MM.1S (cell line): Measurements from ENCODE around the gene FOXP1.

Experiments
- DNase-seq: peaks from one replicate; pipeline ENCODE4 v3.0.0-alpha.2; 2015
- H2AFZ ChIP-seq: fragments of 300-600 bp; sonication (generic); 2 replicates; pipeline ENCODE4 v1.6.0; 2016; ENCODE audit warnings: antibody characterized with exemption, low read length
- H3F3A ChIP-seq: fragments of 300-600 bp; sonication (generic); 2 replicates; pipeline ENCODE4 v1.6.1; 2016; ENCODE audit warnings: mild to moderate bottlenecking, antibody characterized with exemption, low read length, moderate library complexity, mixed read lengths; ENCODE audit not compliant: insufficient read depth
- H3K27ac ChIP-seq: fragments of 300-600 bp; sonication (generic); 2 replicates; pipeline ENCODE4 v1.5.1; 2016; ENCODE audit warnings: mild to moderate bottlenecking, low read length
- H3K27me3 ChIP-seq: fragments of 300-600 bp; sonication (generic); replicated peaks from 2 replicates; pipeline ENCODE4 v1.6.0; 2016; ENCODE audit warnings: low read length; ENCODE audit not compliant: insufficient read depth
- H3K36me3 ChIP-seq: fragments of 300-600 bp; sonication (generic); replicated peaks from 2 replicates; pipeline ENCODE4 v1.6.1; 2016; ENCODE audit warnings: mild to moderate bottlenecking, low read length, mixed read lengths; ENCODE audit not compliant: insufficient read depth
- H3K4me1 ChIP-seq: fragments of 300-600 bp; sonication (generic); 2 replicates; pipeline ENCODE4 v1.6.1; 2016; ENCODE audit warnings: low read length, mixed read lengths
- H3K4me2 ChIP-seq: fragments of 300-600 bp; sonication (generic); 2 replicates; pipeline ENCODE4 v1.6.0; 2016; ENCODE audit warnings: low read depth, low read length
- H3K4me3 ChIP-seq: fragments of 300-600 bp; sonication (generic); 2 replicates; pipeline ENCODE4 v1.5.1; 2016; ENCODE audit warnings: low read length, mixed read lengths
- H3K79me2 ChIP-seq: fragments of 300-600 bp; sonication (generic); 2 replicates; pipeline ENCODE4 v1.6.1; 2016; ENCODE audit warnings: mixed run types, low read length, mixed read lengths
- H3K9ac ChIP-seq: fragments of 300-600 bp; sonication (generic); 2 replicates; pipeline ENCODE4 v1.6.1; 2016; ENCODE audit warnings: low read length, mixed read lengths
- H3K9me2 ChIP-seq: fragments of 300-600 bp; sonication (generic); replicated peaks from 2 replicates; pipeline ENCODE4 v1.6.1; 2016; ENCODE audit warnings: mild to moderate bottlenecking, low read length, mixed read lengths; ENCODE audit not compliant: insufficient read depth
- H3K9me3 ChIP-seq: fragments of 300-600 bp; sonication (generic); replicated peaks from 2 replicates; pipeline ENCODE4 v1.6.1; 2016; ENCODE audit warnings: mild to moderate bottlenecking, low read length, mixed read lengths; ENCODE audit not compliant: insufficient read depth
- H4K20me1 ChIP-seq: fragments of 300-600 bp; sonication (generic); 2 replicates; pipeline ENCODE4 v1.6.1; 2016; ENCODE audit warnings: mild to moderate bottlenecking, low read length, moderate library complexity, mixed read lengths; ENCODE audit not compliant: insufficient read depth
- EZH2 ChIP-seq: fragments of 300-600 bp; sonication (generic); optimal IDR thresholded peaks from 2 replicates; pipeline ENCODE3; 2017; ENCODE audit warnings: low read depth, mild to moderate bottlenecking, antibody characterized with exemption, low read length, mixed read lengths
- EZH2phosphoT487 ChIP-seq: fragments of 300-600 bp; sonication (generic); IDR thresholded peaks from 2 replicates; pipeline ENCODE4 v1.6.1; 2018; ENCODE audit warnings: antibody characterized with exemption, low read length
- TF ChIP-seq, protein P1 (sequence below): fragments of 300-600 bp; sonication (generic); IDR thresholded peaks from 2 replicates; pipeline ENCODE4 v1.5.1; 2016; ENCODE audit warnings: antibody characterized with exemption, low read length, mixed read lengths

FOXP1 gene

DNA sequence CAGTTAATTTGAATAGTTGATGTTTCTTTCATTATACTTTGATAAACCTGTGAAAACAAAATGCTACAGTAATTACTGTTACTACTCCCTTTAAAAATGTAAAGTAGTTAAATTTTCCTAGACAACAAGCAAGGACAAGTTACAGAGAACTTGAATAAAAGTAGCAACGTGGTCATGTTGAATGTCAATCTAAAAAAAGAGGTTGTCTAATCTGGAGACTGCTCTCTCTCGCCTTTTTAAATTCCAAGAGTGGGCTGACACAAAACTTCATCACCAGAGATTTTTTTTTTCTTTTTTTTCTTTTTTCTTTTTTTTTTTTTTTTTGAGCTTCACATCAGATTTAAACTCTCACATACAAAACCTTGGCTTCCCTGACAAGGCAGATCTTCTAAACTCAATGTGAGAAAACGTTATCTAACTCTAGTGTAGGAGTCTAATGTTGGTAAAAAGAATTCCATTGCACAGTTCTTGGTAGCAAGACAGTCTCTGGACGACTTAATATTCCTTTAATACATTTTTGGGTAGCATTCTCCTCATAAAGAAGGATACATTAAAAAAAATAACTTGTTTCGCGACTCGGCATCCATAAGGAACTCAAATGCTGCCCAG is 4.1 kb downstream of the FOXP1 start:
- no peaks in the 10 kb centered on the region for H3K36me3 ChIP-seq
- no peaks in the 10 kb centered on the region for H3K79me2 ChIP-seq
- H3K4me1 ChIP-seq = peaks cover 3% of the 10 kb centered on the region; the same call in 1 of the 2 replicates
- DNase-seq = no peak
- no peak overlapping the region for H2AFZ ChIP-seq
- no peaks in the 10 kb centered on the region for H4K20me1 ChIP-seq
- TF ChIP-seq EZH2 = no peak
- TF ChIP-seq EZH2phosphoT487 = no peak
- TF ChIP-seq, protein P1, sequence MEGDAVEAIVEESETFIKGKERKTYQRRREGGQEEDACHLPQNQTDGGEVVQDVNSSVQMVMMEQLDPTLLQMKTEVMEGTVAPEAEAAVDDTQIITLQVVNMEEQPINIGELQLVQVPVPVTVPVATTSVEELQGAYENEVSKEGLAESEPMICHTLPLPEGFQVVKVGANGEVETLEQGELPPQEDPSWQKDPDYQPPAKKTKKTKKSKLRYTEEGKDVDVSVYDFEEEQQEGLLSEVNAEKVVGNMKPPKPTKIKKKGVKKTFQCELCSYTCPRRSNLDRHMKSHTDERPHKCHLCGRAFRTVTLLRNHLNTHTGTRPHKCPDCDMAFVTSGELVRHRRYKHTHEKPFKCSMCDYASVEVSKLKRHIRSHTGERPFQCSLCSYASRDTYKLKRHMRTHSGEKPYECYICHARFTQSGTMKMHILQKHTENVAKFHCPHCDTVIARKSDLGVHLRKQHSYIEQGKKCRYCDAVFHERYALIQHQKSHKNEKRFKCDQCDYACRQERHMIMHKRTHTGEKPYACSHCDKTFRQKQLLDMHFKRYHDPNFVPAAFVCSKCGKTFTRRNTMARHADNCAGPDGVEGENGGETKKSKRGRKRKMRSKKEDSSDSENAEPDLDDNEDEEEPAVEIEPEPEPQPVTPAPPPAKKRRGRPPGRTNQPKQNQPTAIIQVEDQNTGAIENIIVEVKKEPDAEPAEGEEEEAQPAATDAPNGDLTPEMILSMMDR = no peak
- H3K27me3 ChIP-seq = peaks cover 11% of the 10 kb centered on the region
- H3F3A ChIP-seq = peaks cover 2% of the 10 kb centered on the region; the same call in 1 of the 2 replicates
- H3K4me3 ChIP-seq = no peak overlapping the region
- H3K4me2 ChIP-seq = no peak overlapping the region
- H3K9me3 ChIP-seq = no peaks in the 10 kb centered on the region
- no peak overlapping the region for H3K9ac ChIP-seq
- H3K9me2 ChIP-seq = no peaks in the 10 kb centered on the region
- no peak overlapping the region for H3K27ac ChIP-seq

DNA sequence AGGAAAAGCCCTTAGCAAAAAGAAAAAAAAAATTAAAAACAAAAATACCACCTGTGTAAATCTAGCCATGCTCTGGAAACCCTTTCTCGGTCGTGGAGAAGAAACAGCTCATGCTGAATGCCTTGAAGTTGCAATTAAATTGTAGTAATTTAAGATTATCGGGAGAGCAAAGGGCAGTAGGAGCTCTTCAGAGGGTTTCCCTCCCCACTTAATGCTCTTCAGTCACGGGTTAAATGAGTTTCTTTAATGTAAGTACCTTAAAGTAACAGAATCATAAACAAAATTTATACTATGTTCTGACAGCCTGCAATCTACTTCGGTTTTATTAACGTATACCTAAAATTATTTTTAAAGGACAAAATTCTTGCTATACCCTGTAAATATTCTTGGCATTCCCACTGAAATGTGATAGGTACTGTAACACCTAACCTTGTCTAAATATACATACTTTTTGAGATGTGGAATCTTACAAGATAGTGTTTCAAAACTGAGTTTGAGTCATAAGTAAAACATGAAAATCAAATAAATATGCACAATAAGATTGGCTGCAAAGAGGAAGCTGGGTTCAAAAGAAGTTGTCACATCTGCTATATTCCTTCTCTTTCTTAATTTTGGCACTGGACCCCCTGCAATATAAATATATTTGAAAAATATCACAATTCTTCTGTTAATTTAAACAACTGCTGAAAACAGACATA is 5.3 kb downstream of the FOXP1 start:
- Histone ChIP-seq H3F3A (no peaks in the 10 kb centered on the region), H3K4me2 (no peak overlapping the region), H3K9me2 (no peaks in the 10 kb centered on the region), H3K36me3 (no peaks in the 10 kb centered on the region), H2AFZ (no peak overlapping the region), H3K4me3 (no peak overlapping the region), H3K9me3 (no peaks in the 10 kb centered on the region), H3K4me1 (no peaks in the 10 kb centered on the region), H3K27me3 (peaks cover 11% of the 10 kb centered on the region), H3K27ac (no peak overlapping the region), H4K20me1 (no peaks in the 10 kb centered on the region), H3K79me2 (no peaks in the 10 kb centered on the region), H3K9ac (no peak overlapping the region)
- DNase-seq = no peak
- TF ChIP-seq, protein P1 = no peak
- TF ChIP-seq EZH2phosphoT487 = no peak
- TF ChIP-seq EZH2 = no peak

DNA sequence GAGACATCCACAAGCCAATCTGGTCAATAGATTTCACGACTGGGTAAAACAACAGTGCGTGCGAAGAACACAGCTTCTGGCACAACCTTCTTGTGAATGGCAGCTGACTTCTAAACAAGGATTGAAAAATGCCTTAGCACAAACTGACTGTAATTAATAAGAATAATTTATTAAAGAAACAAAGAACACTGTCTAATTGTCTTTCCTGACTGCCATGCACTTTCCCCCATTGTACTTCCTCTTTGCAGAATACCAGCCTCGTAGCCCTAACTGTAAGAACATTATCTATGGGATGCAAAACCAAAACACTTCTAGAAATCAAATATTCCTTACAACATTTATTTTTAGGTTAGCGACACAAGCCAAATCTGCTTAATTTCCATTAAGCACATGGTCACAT is 6.5 kb downstream of the FOXP1 start:
- no peak for DNase-seq
- Histone ChIP-seq H3F3A (no peaks in the 10 kb centered on the region), H3K27ac (no peak overlapping the region), H3K79me2 (no peaks in the 10 kb centered on the region), H3K4me2 (no peak overlapping the region), H4K20me1 (no peaks in the 10 kb centered on the region), H3K4me3 (no peak overlapping the region), H3K9me3 (no peaks in the 10 kb centered on the region), H3K9ac (no peak overlapping the region), H3K9me2 (no peaks in the 10 kb centered on the region), H3K4me1 (no peaks in the 10 kb centered on the region), H3K36me3 (no peaks in the 10 kb centered on the region), H2AFZ (no peak overlapping the region), H3K27me3 (peaks cover 11% of the 10 kb centered on the region)
- TF ChIP-seq EZH2phosphoT487 (no peak), EZH2 (no peak)
- TF ChIP-seq, protein P1 = no peak
